ENCODE measurements around the gene CDH13. TPM values are rescaled to one million over a fixed set of nuclear protein-coding genes. Genes with fewer than 3 reads are reported as not detected.

Gene CDH13
- total and polyA plus RNA-seq, 2 donors (not counting 3 experiments of a cell fraction or from before 2014, with no cell fraction given): 96.6 to 124 TPM

GRCh38 chr16:83116274-83116892 is 489.6 kb downstream of the CDH13 start:
- H3K4me1 ChIP-seq (ENCODE audit: control insufficient read depth, extremely low read depth, insufficient read depth, low read length): no peaks in the 10 kb centered on the region
- TF ChIP-seq MAX (IDR thresholded peaks at IDR 0.05; ENCODE audit: insufficient read depth, insufficient read length): no peak
- TF ChIP-seq POLR2A (IDR thresholded peaks at IDR 0.05; ENCODE audit: low read depth, low read length): no peak
- no peak for TF ChIP-seq JUN (IDR thresholded peaks at IDR 0.05; ENCODE audit: borderline replicate concordance, insufficient read depth, insufficient read length, low read depth)
- TF ChIP-seq EZH2 (IDR thresholded peaks at IDR 0.05; ENCODE audit: borderline replicate concordance, low read depth, low read length, severe bottlenecking): no peak
- TF ChIP-seq POLR2AphosphoS5 (IDR thresholded peaks at IDR 0.05; ENCODE audit: insufficient read depth, low read depth, low read length): no peak
- no peak for TF ChIP-seq CTCF (IDR thresholded peaks at IDR 0.05; ENCODE audit: extremely low read depth in 1 of 2, insufficient read depth in 1 of 2, low read depth in 1 of 2, low read length in 2 of 2)
- TF ChIP-seq FOS (IDR thresholded peaks at IDR 0.05; ENCODE audit: borderline replicate concordance, insufficient read depth, low read length): no peak
- no peak for TF ChIP-seq MYC (IDR thresholded peaks at IDR 0.05; ENCODE audit: low read depth, low read length)
- no peak for TF ChIP-seq GATA2 (IDR thresholded peaks at IDR 0.05; ENCODE audit: insufficient read depth, insufficient read length, low read depth, low read length)
- no peaks in the 10 kb centered on the region for H3K79me2 ChIP-seq (ENCODE audit: control insufficient read depth, insufficient read depth, low read length)
- H3K27ac ChIP-seq (ENCODE audit: insufficient read depth, low read depth, low read length): no peak overlapping the region
- H3K36me3 ChIP-seq (ENCODE audit: control insufficient read depth in 2 of 2, extremely low read depth in 1 of 2, insufficient read depth in 2 of 2, low read length in 2 of 2): no peaks in the 10 kb centered on the region
- dilution Hi-C loops (cut with MboI; ENCODE audit: extremely low pct_ligation_motif_present, low sequenced_read_pairs): no loop called here
- no peak overlapping the region for H3K4me2 ChIP-seq (ENCODE audit: insufficient read depth, low read length)
- POLR2A ChIA-PET: no interaction called here
- no peak overlapping the region for H2AFZ ChIP-seq (ENCODE audit: low read depth, low read length)
- H3K9me1 ChIP-seq (replicated peaks; ENCODE audit: control insufficient read depth, extremely low read depth, insufficient read depth, low read length): no peaks in the 10 kb centered on the region
- no peak overlapping the region for H3K9ac ChIP-seq (replicated peaks; ENCODE audit: extremely low read depth, insufficient read depth, low read length)
- no peaks in the 10 kb centered on the region for H4K20me1 ChIP-seq (replicated peaks; ENCODE audit: control insufficient read depth, extremely low read depth, insufficient read depth, low read length)
- no peaks in the 10 kb centered on the region for H3K9me3 ChIP-seq (replicated peaks; ENCODE audit: control insufficient read depth, insufficient read depth, low read length)
- DNase-seq (ENCODE audit: low read depth, low spot score) (no peak), FAIRE-seq (no peak)
- no peaks in the 10 kb centered on the region for H3K27me3 ChIP-seq (ENCODE audit: control insufficient read depth in 2 of 2, insufficient read depth in 2 of 2, low read length in 2 of 2)
- intact Hi-C loops (cut with micrococcal nuclease): no loop called here
- CTCF ChIA-PET: interaction anchor here (1.1 kb wide), 1 partner anchor 240 kb away, joined by 3 read pairs; no protein-coding TSS in a partner anchor
- H3K4me3 ChIP-seq (replicated peaks in 1 of 3; ENCODE audit: insufficient read depth in 1 of 3, low read depth in 1 of 3, low read length in 3 of 3): no peak overlapping the region
- BruUV-seq (replicated peaks): no TSS peak

Data from endothelial cell of umbilical vein (primary cell).